Middle frontal gyrus (tissue), 1 donor: ENCODE data around the gene ROR2.
"Not testable (repeated sequence)": the region's sequence is repeated elsewhere in the genome, so short reads cannot be mapped to it uniquely, and the experiment has no call there.

Experiments
- DNase-seq: peaks from one replicate; pipeline ENCODE4 v3.0.0-alpha.2; 2015; ENCODE audit warnings: low spot score; ENCODE audit errors: extremely low spot score

ROR2 gene

DNA sequence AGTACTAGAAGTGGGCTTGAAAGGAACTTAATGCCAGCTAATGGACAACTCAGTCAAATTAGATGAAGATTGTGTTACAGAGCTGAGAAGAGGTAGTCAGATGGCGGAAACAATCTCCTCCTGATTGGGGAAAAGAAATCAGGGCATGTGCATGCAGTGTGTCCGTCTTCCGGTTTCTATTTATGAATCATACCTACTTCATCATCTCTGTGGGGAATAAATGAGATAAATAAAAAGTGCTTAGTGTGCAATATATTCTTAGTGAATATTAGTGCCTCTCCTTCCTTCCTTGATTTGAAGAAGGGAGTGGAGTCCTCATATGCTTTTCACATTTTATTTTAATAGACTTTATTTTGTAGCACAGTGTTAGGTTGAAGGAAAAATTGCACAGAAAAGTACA lies 417.7 kb downstream of the ROR2 start:
- DNase-seq: no peak

DNA sequence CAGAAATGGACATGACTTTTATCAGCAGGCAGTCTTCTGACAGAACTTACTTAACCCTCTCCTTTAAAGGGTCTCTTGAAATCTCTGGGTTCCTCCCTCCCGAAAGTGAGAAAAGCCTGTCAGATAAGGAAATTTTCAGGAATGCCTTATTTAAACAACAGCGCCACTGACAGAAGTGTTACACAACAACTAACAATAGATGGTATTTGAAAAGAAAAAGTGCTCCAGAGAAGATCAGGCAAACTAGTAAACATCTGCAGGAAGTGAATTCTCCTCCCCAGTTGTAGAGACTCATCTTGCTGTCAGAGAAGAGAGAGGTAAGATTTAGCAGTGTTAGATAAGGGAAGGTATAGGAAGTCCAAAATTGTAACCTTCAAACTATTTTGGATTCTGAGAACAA lies 419.2 kb downstream of the ROR2 start:
- no peak for DNase-seq

DNA sequence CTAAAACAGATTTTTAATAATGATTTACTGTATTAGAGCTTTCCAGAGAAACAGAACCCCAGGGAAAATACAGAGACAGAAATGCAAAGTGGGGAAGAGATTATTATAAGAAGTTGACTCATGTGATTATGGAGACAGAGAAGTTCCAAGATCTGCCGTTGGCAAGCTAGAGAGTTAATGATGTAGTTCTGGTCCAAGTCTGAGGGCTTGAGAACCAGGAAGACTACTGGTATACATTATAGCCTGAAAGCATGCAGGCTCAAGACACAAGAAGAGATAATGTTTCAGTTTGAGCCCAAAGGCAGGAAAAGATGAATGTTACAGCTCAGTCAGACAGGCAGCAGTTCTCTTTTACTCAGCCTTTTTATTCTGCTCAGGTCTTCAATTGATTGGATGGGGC lies 427.5 kb downstream of the ROR2 start:
- DNase-seq: no peak

- DNase-seq: no peak
Measured at GRCh38 chr9:91519520-91520277, 430.3 kb downstream of the ROR2 start.

GRCh38 chr9:91518462-91518861 lies 431.6 kb downstream of the ROR2 start:
- no peak for DNase-seq

DNA sequence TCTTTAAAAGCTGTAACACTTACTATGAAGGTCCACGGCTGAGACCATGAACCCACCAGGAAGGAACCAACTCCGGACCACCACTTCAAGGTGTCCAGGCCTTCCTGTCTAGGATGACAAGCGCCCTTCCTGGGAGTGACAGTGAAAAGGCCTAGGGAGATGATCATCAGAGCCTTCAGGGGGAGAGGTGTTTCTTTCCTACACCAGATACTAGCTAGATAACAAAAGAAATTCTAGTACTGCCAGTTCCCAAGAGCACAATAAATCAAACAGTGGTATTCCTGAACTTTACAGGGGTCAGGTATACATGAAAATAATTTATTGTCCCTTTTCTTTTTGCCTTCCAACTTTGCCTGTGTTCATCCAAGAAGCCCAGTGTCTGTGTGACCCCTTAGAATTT lies 432.2 kb downstream of the ROR2 start:
- DNase-seq: no peak

DNA sequence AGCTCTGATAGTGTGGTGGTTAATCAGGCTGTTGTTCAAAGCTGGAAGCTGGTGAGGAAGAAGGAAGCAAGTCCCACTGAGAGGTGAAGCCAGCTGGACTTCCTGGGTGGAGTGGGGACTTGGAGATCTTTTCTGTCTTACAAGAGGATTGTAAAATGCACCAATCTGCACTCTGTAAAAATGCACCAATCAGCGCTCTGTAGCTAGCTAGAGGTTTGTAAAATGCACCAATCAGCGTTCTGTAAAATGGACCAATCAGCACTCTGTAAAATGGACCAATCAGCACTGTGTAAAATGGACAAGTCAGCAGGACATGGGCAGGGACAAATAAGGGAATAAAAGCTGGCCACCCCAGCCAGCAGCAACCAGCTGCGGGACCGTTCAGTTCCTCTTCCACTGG lies 432.7 kb downstream of the ROR2 start:
- DNase-seq: not testable (repeated sequence)

DNA sequence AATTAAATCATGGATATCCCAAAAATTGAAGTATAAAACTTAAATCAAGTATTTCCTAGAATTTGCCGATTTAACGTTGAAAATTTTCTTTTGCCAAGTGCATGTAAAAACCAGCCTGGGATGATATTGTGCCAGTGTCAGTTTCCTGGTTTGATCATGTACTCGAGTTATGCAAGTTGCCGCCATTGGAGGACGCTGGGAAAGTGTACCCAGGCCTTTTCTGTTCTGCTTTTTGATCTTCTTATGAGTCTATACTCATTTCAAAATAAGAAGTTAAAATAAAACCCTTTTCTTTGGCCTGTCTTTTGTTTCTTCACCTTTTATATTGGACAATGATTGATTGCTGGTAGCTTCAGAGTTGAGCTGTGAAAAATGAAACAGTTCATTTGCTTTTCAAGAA lies 433.3 kb downstream of the ROR2 start:
- no peak for DNase-seq

- DNase-seq: no peak
Measured at GRCh38 chr9:91516081-91516480, 433.9 kb downstream of the ROR2 start.

- DNase-seq: peak; percentile 53
Measured at GRCh38 chr9:91515074-91515687, 434.8 kb downstream of the ROR2 start.
